ENCODE data around the gene PCGF6. TPM values are rescaled to one million over a fixed set of nuclear protein-coding genes. Genes with fewer than 3 reads are reported as not detected.
A peak's percentile ranks its signal among the peaks of the same experiment; 100 is the strongest.

The PCGF6 gene
- total RNA-seq, 1 donor from 2014 or later: 22.4 TPM

DNA sequence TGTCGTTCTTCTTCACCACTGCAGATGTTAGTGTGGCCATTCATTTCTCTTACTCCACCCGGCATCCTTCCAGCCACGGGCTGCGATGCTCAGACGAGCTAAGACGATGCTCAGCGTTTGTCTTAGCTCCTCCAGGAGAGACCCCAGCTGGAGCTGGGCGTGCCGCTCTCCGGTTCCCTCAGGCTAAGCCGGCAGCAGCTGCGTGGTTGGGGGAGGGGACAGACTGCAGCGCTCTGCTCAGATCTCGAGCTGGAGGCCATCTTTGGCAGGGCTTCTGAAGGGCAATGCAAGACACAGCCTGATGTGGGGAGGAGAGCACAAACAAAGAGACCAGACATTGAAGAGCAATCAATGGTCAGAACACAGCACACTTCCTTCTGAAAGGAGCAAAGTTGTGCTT lies 69.2 kb downstream of the PCGF6 start:
- TF ChIP-seq CTCF (conservative IDR thresholded peaks at IDR 0.05; ENCODE audit: low read depth, low read length): no peak
- DNase-seq (ENCODE audit: low read depth): no peak
- H3K4me3 ChIP-seq (ENCODE audit: low read depth, low read length): no peak overlapping the region

- no peak for TF ChIP-seq CTCF (conservative IDR thresholded peaks at IDR 0.05; ENCODE audit: low read depth, low read length)
- no peak overlapping the region for H3K4me3 ChIP-seq (ENCODE audit: low read depth, low read length)
- DNase-seq (ENCODE audit: low read depth): no peak
These were observed 70.4 kb downstream of the PCGF6 start for GRCh38 chr10:103280506-103280905.

DNA sequence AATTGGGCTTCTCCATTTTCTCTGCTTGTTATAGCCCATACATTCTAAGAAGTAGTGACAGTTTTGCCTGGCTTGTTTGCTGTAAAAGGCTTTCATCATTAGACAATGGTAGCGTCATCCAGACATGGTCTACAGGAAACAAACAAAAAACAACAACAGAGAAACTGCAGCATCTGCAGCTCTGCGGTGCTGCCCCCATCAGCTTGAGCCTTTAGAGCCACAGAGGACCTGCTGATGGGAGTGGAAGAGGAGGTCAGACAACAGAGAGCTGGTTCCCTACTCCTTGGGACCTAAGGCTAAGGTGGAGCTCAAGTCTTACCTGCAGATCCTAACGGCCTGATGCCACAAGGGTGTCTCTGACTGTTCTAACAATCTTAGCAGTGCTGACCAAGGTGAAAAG lies 70.9 kb downstream of the PCGF6 start:
- H3K4me3 ChIP-seq (ENCODE audit: low read depth, low read length): no peak overlapping the region
- DNase-seq (ENCODE audit: low read depth): no peak
- TF ChIP-seq CTCF (conservative IDR thresholded peaks at IDR 0.05; ENCODE audit: low read depth, low read length): no peak

- TF ChIP-seq CTCF (conservative IDR thresholded peaks at IDR 0.05; ENCODE audit: low read depth, low read length): no peak
- H3K4me3 ChIP-seq (ENCODE audit: low read depth, low read length): no peak overlapping the region
- no peak for DNase-seq (ENCODE audit: low read depth)
These were observed 72.1 kb downstream of the PCGF6 start for GRCh38 chr10:103278862-103279298.

- TF ChIP-seq CTCF (conservative IDR thresholded peaks at IDR 0.05; ENCODE audit: low read depth, low read length): no peak
- DNase-seq (ENCODE audit: low read depth): no peak
- no peak overlapping the region for H3K4me3 ChIP-seq (ENCODE audit: low read depth, low read length)
These were observed 72.5 kb downstream of the PCGF6 start for GRCh38 chr10:103278537-103278823.

DNA sequence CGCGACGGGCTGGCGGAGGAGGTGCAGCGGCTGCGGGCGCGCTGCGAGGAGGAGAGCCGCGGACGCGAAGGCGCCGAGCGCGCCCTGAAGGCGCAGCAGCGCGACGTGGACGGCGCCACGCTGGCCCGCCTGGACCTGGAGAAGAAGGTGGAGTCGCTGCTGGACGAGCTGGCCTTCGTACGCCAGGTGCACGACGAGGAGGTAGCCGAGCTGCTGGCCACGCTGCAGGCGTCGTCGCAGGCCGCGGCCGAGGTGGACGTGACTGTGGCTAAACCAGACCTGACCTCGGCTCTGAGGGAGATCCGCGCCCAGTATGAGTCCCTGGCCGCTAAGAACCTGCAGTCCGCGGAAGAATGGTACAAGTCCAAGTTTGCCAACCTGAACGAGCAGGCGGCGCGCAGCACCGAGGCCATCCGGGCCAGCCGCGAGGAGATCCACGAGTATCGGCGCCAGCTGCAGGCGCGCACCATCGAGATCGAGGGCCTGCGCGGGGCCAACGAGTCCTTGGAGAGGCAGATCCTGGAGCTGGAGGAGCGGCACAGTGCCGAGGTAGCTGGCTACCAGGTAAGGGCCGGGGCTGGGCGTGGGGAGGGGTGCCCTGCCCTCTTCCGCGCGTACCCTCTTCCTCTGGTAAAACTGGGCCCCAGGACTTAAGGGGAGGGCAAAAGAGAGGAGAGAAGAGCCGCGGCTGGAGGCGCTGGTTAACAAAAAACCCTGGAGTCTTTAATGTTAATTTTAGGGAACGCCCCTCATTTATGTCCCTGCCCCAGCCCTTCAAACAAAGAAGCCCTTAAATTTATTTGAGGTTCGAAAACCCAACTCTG lies 73.0 kb downstream of the PCGF6 start:
- H3K4me3 ChIP-seq (ENCODE audit: low read depth, low read length): peak overlapping the region; percentile 16
- DNase-seq (ENCODE audit: low read depth): no peak
- TF ChIP-seq CTCF (conservative IDR thresholded peaks at IDR 0.05; ENCODE audit: low read depth, low read length): no peak
